WTC11 (cell line): ENCODE measurements around the gene CCNF.

Source experiments
- CREB1 ChIP-seq: sonication (generic); formaldehyde crosslinking; IDR thresholded peaks from 2 replicates; pipeline ENCODE4 v1.8.0; 2023; ENCODE audit warnings: mild to moderate bottlenecking, missing genetic modification reagents
- CTCF ChIP-seq: fragments of 200-600 bp; IDR thresholded peaks from 2 replicates; pipeline ENCODE4 v1.8.0; 2022; ENCODE audit warnings: antibody characterized with exemption
- E2F1 ChIP-seq: sonication (generic); formaldehyde crosslinking; IDR thresholded peaks from 2 replicates; pipeline ENCODE4 v1.8.0; 2022; ENCODE audit warnings: mild to moderate bottlenecking, missing genetic modification reagents
- ESRRA ChIP-seq: sonication (generic); formaldehyde crosslinking; IDR thresholded peaks from 2 replicates; pipeline ENCODE4 v1.8.1; 2022; ENCODE audit warnings: mild to moderate bottlenecking, missing genetic modification reagents, borderline replicate concordance
- FOXK1 ChIP-seq: sonication (generic); formaldehyde crosslinking; IDR thresholded peaks from 2 replicates; pipeline ENCODE4 v1.8.0; 2022; ENCODE audit warnings: mild to moderate bottlenecking, moderate library complexity, missing genetic modification reagents
- NR2C2 ChIP-seq: sonication (generic); formaldehyde crosslinking; IDR thresholded peaks from 2 replicates; pipeline ENCODE4 v1.8.0; 2022; ENCODE audit warnings: mild to moderate bottlenecking, missing genetic modification reagents
- PRDM15 ChIP-seq: sonication (generic); formaldehyde crosslinking; IDR thresholded peaks from 2 replicates; pipeline ENCODE4 v1.8.0; 2022; ENCODE audit warnings: missing genetic modification reagents
- ZNF121 ChIP-seq: sonication (generic); formaldehyde crosslinking; IDR thresholded peaks from 2 replicates; pipeline ENCODE4 v1.8.0; 2023; ENCODE audit warnings: missing genetic modification reagents
- ZNF396 ChIP-seq: fragments of 250-450 bp; sonication (Bioruptor Pico); IDR thresholded peaks from 2 replicates; pipeline ENCODE4 v1.8.0; 2021; ENCODE audit warnings: mild to moderate bottlenecking, moderate library complexity, borderline replicate concordance

- TF ChIP-seq PRDM15 = no peak
- TF ChIP-seq E2F1 (CRISPR knock-in tag) = no peak
- no peak for TF ChIP-seq ESRRA (CRISPR knock-in tag)
- TF ChIP-seq CTCF = no peak
- TF ChIP-seq ZNF121 (CRISPR knock-in tag) = no peak
- TF ChIP-seq NR2C2 (CRISPR knock-in tag) = no peak
- TF ChIP-seq ZNF396 (CRISPR knock-in tag) = no peak
- TF ChIP-seq CREB1 = no peak
- TF ChIP-seq FOXK1 (CRISPR knock-in tag) = no peak
Measured at GRCh38 chr16:2477327-2477726, 48.1 kb downstream of the CCNF start.
